Panc1 (cell line): Measurements from ENCODE around the gene KLHL9. TPM values are rescaled to one million over a fixed set of nuclear protein-coding genes. Genes with fewer than 3 reads are reported as not detected.
A peak's percentile ranks its signal among the peaks of the same experiment; 100 is the strongest.

Experiments
- ATAC-seq: fragments of 200-7000 bp; cut with Tn5 transposase; 2 replicates; pipeline ENCODE4 v1.9.1; 2020; ENCODE audit warnings: mild to moderate bottlenecking, moderate library complexity
- BruUV-seq: library from RNA; stranded (reverse); fragments of 400-500 nt; replicated peaks from 2 replicates; lab custom pipeline; 2021; lab: Mats Ljungman, UMichigan
- CTCF ChIA-PET: fragments of 300-600 bp; sonication (Branson Sonifier 250); formaldehyde crosslinking; loops from one replicate; lab custom pipeline; 2022; ENCODE audit warnings: antibody characterized with exemption; lab: Charles Lee
- POLR2A ChIA-PET: fragments of 300-600 bp; sonication (Branson Sonifier 250); formaldehyde crosslinking; loops from one replicate; lab custom pipeline; 2022; ENCODE audit warnings: antibody characterized with exemption; lab: Charles Lee
- DNase-seq: peaks from one replicate; pipeline ENCODE4 v3.0.0-alpha.2; 2010; ENCODE audit warnings: low read depth, low spot score
- H3K27ac ChIP-seq: 2 replicates; pipeline ENCODE4 v1.5.1; 2011; ENCODE audit warnings: mild to moderate bottlenecking, low read length, inconsistent platforms
- H3K27me3 ChIP-seq: fragments of 200-500 bp; sonication (Bioruptor generic); 2 replicates; pipeline ENCODE4 v1.6.0; 2014; ENCODE audit warnings: low read length, inconsistent platforms; ENCODE audit not compliant: control insufficient read depth, insufficient read depth
- H3K36me3 ChIP-seq: fragments of 200-500 bp; sonication (Bioruptor generic); 2 replicates; pipeline ENCODE4 v1.5.1; 2014; ENCODE audit warnings: inconsistent platforms, mild to moderate bottlenecking, low read length, moderate library complexity; ENCODE audit not compliant: control insufficient read depth, insufficient read depth
- H3K4me1 ChIP-seq: 2 replicates; pipeline ENCODE4 v1.5.1; 2011; ENCODE audit warnings: inconsistent platforms, mild to moderate bottlenecking, low read length, moderate library complexity; ENCODE audit not compliant: control insufficient read depth, insufficient read depth
- H3K4me3 ChIP-seq, 2 experiments: 2 replicates each; pipeline ENCODE4 v1.5.1; 2011 to 2012; ENCODE audit warnings: low read depth in 2 of 2, low read length in 2 of 2, mild to moderate bottlenecking in 2 of 2, inconsistent platforms in 1 of 2, moderate library complexity in 1 of 2
- H3K9me3 ChIP-seq: fragments of 200-500 bp; sonication (Bioruptor generic); 2 replicates; pipeline ENCODE4 v1.5.1; 2014; ENCODE audit warnings: low read depth, mild to moderate bottlenecking, inconsistent platforms, low read length, moderate library complexity; ENCODE audit not compliant: control insufficient read depth, insufficient read depth
- POLR2AphosphoS5 ChIP-seq: IDR thresholded peaks from 2 replicates; pipeline ENCODE4 v1.6.1; 2012; ENCODE audit warnings: mild to moderate bottlenecking, low read depth, low read length, moderate library complexity
- REST ChIP-seq, 2 experiments: IDR thresholded peaks; 2 replicates each; pipeline ENCODE4 v1.6.1; 2011 to 2012; ENCODE audit warnings: low read depth in 2 of 2, control low read depth in 1 of 2, low read length in 1 of 2, mild to moderate bottlenecking in 1 of 2, moderate library complexity in 1 of 2; ENCODE audit not compliant: insufficient read depth in 1 of 2
- SIN3A ChIP-seq: IDR thresholded peaks from 2 replicates; pipeline ENCODE4 v1.6.1; 2012; ENCODE audit warnings: low read depth, mild to moderate bottlenecking, low read length, moderate library complexity, borderline replicate concordance; ENCODE audit not compliant: insufficient read depth
- TCF7L2 ChIP-seq: IDR thresholded peaks from 2 replicates; pipeline ENCODE4 v1.6.1; 2011; ENCODE audit warnings: mild to moderate bottlenecking, low read depth, low read length, inconsistent platforms
- in situ Hi-C: cut with HindIII; loops from 2 replicates; pipeline ENCODE4 v1.10.0; 2016; ENCODE audit warnings: low sequenced_read_pairs, low pct_unique_long_range_greater_than_20kb
- intact Hi-C: fragments of 100-400 bp; cut with micrococcal nuclease; formaldehyde crosslinking; loops from one replicate; pipeline ENCODE4 v1.10.0; 2022; ENCODE audit not compliant: unreplicated experiment
- total RNA-seq: library from RNA; stranded (reverse); gene quantifications from one replicate; pipeline ENCODE4 v1.2.1, GENCODE V29; 2021; ENCODE audit not compliant: unreplicated experiment
- TF ChIP-seq, protein P1 (sequence below): fragments of 450-650 bp; IDR thresholded peaks from 2 replicates; pipeline ENCODE4 v1.5.1; 2017; ENCODE audit warnings: mild to moderate bottlenecking

KLHL9 gene
- total RNA-seq, 1 experiment from 2014 or later: 7.4 TPM

DNA sequence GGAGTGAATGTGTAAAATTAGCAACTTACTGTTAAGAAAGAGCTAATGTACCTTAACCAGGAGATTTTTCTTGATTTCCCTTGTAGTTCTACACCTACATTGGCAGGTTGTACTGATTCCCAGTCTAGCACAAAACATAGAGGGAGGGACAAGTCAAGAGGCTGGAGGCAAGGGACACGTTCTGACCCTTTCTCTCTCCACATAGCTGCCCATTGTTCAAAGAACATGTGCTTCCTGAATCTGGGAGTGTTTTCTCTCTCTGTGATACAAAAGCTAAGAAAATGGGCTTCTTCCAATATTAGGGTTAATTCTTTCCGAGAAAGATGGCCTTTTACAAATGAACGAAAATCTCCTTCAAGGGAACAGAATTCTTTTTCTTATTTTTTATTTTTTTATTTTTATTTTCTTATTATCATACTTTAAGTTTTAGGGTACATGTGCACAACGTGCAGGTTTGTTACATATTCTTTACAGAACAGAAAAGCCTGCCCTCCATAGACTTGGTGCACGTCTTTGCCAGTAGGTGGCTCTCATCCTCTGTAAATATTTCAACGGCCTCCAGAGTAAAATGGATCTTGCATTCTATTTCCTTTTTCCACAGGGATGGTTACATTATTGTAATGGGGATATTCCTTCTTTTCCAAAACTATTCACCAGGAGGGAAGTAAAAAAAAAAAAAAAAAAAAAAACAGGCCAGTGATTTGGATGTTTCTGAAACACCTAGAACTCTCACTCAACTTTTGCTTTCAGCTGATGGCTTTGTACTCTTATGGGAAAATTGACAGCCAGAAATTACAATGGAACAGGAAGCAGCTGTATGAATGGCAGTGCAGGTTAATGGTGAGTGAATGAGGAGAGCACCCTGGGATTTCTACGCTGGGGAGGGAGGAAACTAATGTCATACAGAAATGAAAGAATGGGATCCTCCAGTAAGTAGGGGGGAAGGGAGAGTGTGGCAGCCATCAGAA is 17.0 kb downstream of the KLHL9 start:
- no peak for DNase-seq
- CTCF ChIA-PET: interaction anchor here (0.6 kb wide), 3 partner anchors 79 to 472 kb away, joined by 3 to 8 read pairs (median 3); no protein-coding TSS in a partner anchor
- no TSS peak for BruUV-seq

DNA sequence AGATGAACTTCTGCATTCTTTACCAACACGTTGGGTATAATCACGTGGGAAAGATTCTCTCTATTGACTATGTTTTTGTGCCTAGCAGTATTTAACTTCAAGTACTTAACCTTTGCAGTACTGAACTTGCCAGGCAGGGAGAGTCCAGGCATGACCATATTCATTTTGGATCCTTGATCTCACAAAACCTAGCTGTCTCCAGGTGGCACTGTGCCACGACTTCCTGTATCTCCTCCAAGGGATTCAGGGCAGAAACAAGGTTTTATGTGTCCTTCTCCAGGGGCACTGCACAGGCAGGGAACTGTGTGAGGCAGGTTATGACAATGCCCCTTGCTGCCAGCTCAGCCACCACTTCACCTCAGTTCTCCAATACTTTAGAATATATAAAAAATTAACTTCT is 18.3 kb downstream of the KLHL9 start:
- intact Hi-C loops (loop anchor here (10.0 kb wide), 1 partner anchor 468 kb away; no protein-coding TSS in a partner anchor), in situ Hi-C loops (no loop called here)
- H3K27ac ChIP-seq: no peak overlapping the region
- H3K36me3 ChIP-seq: no peaks in the 10 kb centered on the region
- no TSS peak for BruUV-seq
- CTCF ChIA-PET: no interaction called here
- no peak overlapping the region for H3K4me3 ChIP-seq
- no peaks in the 10 kb centered on the region for H3K27me3 ChIP-seq
- POLR2A ChIA-PET: no interaction called here
- ATAC-seq (no peak), DNase-seq (no peak)
- no peaks in the 10 kb centered on the region for H3K4me1 ChIP-seq
- H3K9me3 ChIP-seq: no peaks in the 10 kb centered on the region
- TF ChIP-seq SIN3A: no peak
- TF ChIP-seq TCF7L2: no peak
- TF ChIP-seq POLR2AphosphoS5: no peak
- TF ChIP-seq, protein P1, sequence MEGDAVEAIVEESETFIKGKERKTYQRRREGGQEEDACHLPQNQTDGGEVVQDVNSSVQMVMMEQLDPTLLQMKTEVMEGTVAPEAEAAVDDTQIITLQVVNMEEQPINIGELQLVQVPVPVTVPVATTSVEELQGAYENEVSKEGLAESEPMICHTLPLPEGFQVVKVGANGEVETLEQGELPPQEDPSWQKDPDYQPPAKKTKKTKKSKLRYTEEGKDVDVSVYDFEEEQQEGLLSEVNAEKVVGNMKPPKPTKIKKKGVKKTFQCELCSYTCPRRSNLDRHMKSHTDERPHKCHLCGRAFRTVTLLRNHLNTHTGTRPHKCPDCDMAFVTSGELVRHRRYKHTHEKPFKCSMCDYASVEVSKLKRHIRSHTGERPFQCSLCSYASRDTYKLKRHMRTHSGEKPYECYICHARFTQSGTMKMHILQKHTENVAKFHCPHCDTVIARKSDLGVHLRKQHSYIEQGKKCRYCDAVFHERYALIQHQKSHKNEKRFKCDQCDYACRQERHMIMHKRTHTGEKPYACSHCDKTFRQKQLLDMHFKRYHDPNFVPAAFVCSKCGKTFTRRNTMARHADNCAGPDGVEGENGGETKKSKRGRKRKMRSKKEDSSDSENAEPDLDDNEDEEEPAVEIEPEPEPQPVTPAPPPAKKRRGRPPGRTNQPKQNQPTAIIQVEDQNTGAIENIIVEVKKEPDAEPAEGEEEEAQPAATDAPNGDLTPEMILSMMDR: no peak
- TF ChIP-seq REST (IDR thresholded peaks at IDR 0.05; ENCODE audit: insufficient read depth in 1 of 2, low read depth in 2 of 2, low read length in 1 of 2): no peak

More for the DNA sequence above, 17.0 kb downstream of the KLHL9 start:
- ATAC-seq: no peak
- in situ Hi-C loops (no loop called here), intact Hi-C loops (loop anchor here (10.0 kb wide), 1 partner anchor 467 kb away; no protein-coding TSS in a partner anchor)
- Histone ChIP-seq H3K27ac (no peak overlapping the region), H3K4me3 (no peak overlapping the region), H3K4me1 (no peaks in the 10 kb centered on the region), H3K9me3 (no peaks in the 10 kb centered on the region), H3K36me3 (no peaks in the 10 kb centered on the region), H3K27me3 (no peaks in the 10 kb centered on the region)
- POLR2A ChIA-PET: no interaction called here
- no peak for TF ChIP-seq REST (IDR thresholded peaks at IDR 0.05; ENCODE audit: insufficient read depth in 1 of 2, low read depth in 2 of 2, low read length in 1 of 2)
- no peak for TF ChIP-seq SIN3A
- TF ChIP-seq, protein P1: peak; percentile 36; the same call in 1 of the 2 replicates
- TF ChIP-seq TCF7L2: no peak
- TF ChIP-seq POLR2AphosphoS5: no peak
